DOHH2 (cell line): ENCODE data around the gene GLI3.

Source experiments
- CTCF ChIP-seq: fragments of 200-600 bp; sonication (generic); IDR thresholded peaks from one replicate; pipeline ENCODE4 v1.5.1; 2014; ENCODE audit warnings: antibody characterized with exemption, mild to moderate bottlenecking, low read depth, low read length; ENCODE audit not compliant: poor library complexity, severe bottlenecking
- EZH2phosphoT487 ChIP-seq: fragments of 200-600 bp; sonication (generic); IDR thresholded peaks from 2 replicates; pipeline ENCODE4 v1.6.1; 2017; ENCODE audit warnings: borderline replicate concordance, mild to moderate bottlenecking, antibody characterized with exemption, low read length, moderate library complexity, mixed read lengths

- TF ChIP-seq CTCF = no peak
- no peak for TF ChIP-seq EZH2phosphoT487
These were observed 10.0 kb downstream of the GLI3 start for GRCh38 chr7:42227021-42227420.
